ENCODE results near the gene PIK3CA.

DNA sequence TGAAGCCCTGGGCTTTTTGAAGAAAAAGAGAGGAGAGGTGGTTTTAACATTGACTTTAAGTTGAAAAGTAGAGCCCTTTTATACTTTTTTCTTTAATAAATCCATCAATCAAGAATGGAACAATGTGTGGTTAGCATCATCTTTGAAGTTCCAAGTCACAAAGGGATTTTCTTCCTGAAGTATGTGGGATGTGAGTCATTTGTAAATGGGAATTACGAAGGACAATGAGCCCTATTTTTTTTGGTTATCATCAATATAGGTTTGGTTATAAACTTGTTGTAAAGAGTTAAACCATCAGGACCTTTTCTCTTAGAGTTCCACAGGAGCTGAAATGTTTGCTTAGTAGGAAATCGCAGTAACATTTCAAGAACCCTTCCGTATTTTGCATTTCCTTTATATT, 38.3 kb downstream of the PIK3CA start:
- TF ChIP-seq EZH2 (IDR thresholded peaks at IDR 0.05; ENCODE audit: borderline replicate concordance, low read depth, low read length, severe bottlenecking) (no peak), JUN (IDR thresholded peaks at IDR 0.05; ENCODE audit: borderline replicate concordance, insufficient read depth, insufficient read length, low read depth) (peak; percentile 37), POLR2A (IDR thresholded peaks at IDR 0.05; ENCODE audit: low read depth, low read length) (no peak), POLR2AphosphoS5 (IDR thresholded peaks at IDR 0.05; ENCODE audit: insufficient read depth, low read depth, low read length) (no peak), MYC (IDR thresholded peaks at IDR 0.05; ENCODE audit: low read depth, low read length) (no peak), FOS (IDR thresholded peaks at IDR 0.05; ENCODE audit: borderline replicate concordance, insufficient read depth, low read length) (peak; percentile 51), GATA2 (IDR thresholded peaks at IDR 0.05; ENCODE audit: insufficient read depth, insufficient read length, low read depth, low read length) (no peak)
- TF ChIP-seq, protein P1, sequence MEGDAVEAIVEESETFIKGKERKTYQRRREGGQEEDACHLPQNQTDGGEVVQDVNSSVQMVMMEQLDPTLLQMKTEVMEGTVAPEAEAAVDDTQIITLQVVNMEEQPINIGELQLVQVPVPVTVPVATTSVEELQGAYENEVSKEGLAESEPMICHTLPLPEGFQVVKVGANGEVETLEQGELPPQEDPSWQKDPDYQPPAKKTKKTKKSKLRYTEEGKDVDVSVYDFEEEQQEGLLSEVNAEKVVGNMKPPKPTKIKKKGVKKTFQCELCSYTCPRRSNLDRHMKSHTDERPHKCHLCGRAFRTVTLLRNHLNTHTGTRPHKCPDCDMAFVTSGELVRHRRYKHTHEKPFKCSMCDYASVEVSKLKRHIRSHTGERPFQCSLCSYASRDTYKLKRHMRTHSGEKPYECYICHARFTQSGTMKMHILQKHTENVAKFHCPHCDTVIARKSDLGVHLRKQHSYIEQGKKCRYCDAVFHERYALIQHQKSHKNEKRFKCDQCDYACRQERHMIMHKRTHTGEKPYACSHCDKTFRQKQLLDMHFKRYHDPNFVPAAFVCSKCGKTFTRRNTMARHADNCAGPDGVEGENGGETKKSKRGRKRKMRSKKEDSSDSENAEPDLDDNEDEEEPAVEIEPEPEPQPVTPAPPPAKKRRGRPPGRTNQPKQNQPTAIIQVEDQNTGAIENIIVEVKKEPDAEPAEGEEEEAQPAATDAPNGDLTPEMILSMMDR (IDR thresholded peaks at IDR 0.05; ENCODE audit: extremely low read depth in 1 of 2, insufficient read depth in 1 of 2, low read depth in 1 of 2, low read length in 2 of 2) = no peak
- TF ChIP-seq, protein P2, sequence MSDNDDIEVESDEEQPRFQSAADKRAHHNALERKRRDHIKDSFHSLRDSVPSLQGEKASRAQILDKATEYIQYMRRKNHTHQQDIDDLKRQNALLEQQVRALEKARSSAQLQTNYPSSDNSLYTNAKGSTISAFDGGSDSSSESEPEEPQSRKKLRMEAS (IDR thresholded peaks at IDR 0.05; ENCODE audit: insufficient read depth, insufficient read length) = no peak

Data from endothelial cell of umbilical vein (primary cell).